Measurements from ENCODE around the gene AMIGO2. TPM values are rescaled to one million over a fixed set of nuclear protein-coding genes. Genes with fewer than 3 reads are reported as not detected.

Gene AMIGO2
- total RNA-seq, 1 experiment from 2014 or later, result 8.6 TPM

GRCh38 chr12:47095446-47096236 lies 15.9 kb upstream of the AMIGO2 start:
- no peaks in the 10 kb centered on the region for H3K27me3 Mint-ChIP-seq (ENCODE audit: low read depth)

More at GRCh38 chr12:47095446-47096236, 15.9 kb upstream of the AMIGO2 start:
- Histone ChIP-seq H3K27me3 (ENCODE audit: insufficient read depth, low read length) (no peaks in the 10 kb centered on the region), H3K18ac (ENCODE audit: insufficient read length, low read depth, low read length) (no peak overlapping the region), H2AK5ac (ENCODE audit: insufficient read length, low read length) (no peak overlapping the region), H2BK120ac (ENCODE audit: low read depth, low read length, poor library complexity, severe bottlenecking) (no peak overlapping the region), H4K5ac (ENCODE audit: insufficient read length, low read depth, low read length) (no peak overlapping the region), H2BK12ac (ENCODE audit: insufficient read length, low read depth, low read length) (no peak overlapping the region), H3K4me1 (ENCODE audit: insufficient read depth, low read length) (no peaks in the 10 kb centered on the region), H3K23me2 (ENCODE audit: insufficient read length, low read depth, low read length, poor library complexity, severe bottlenecking) (no peaks in the 10 kb centered on the region), H3K79me2 (ENCODE audit: insufficient read depth, low read length) (no peaks in the 10 kb centered on the region), H3T11ph (ENCODE audit: low read length) (no peak overlapping the region), H3K27ac (ENCODE audit: insufficient read length, low read depth, low read length) (no peak overlapping the region), H2BK5ac (ENCODE audit: insufficient read length, low read length) (no peak overlapping the region), H3K4me2 (ENCODE audit: insufficient read depth, insufficient read length, low read length) (no peak overlapping the region), H2AFZ (ENCODE audit: low read length) (no peak overlapping the region), H3K9me3 (ENCODE audit: control insufficient read depth, low read depth, low read length) (no peaks in the 10 kb centered on the region), H3K4ac (ENCODE audit: low read depth, low read length) (no peak overlapping the region), H2BK15ac (ENCODE audit: low read depth, low read length) (no peak overlapping the region), H4K20me1 (ENCODE audit: control insufficient read depth, insufficient read depth, insufficient read length) (no peaks in the 10 kb centered on the region), H4K91ac (ENCODE audit: insufficient read length, low read depth, low read length) (no peak overlapping the region), H3K23ac (ENCODE audit: insufficient read length, low read depth, low read length) (no peak overlapping the region), H2BK20ac (ENCODE audit: low read depth, low read length, poor library complexity, severe bottlenecking) (no peak overlapping the region), H4K8ac (replicated peaks; ENCODE audit: insufficient read length, low read depth, low read length) (no peak overlapping the region), H3K9ac (ENCODE audit: extremely low read depth, insufficient read length, low read length) (no peak overlapping the region), H3K14ac (ENCODE audit: insufficient read depth, low read length) (no peak overlapping the region), H3K56ac (ENCODE audit: insufficient read length, low read depth, low read length) (no peak overlapping the region), H3K79me1 (ENCODE audit: insufficient read depth, low read depth, low read length, poor library complexity, severe bottlenecking) (no peaks in the 10 kb centered on the region)
- Mint-ChIP-seq H3K36me3 (ENCODE audit: insufficient read depth in 1 of 3, low read depth in 3 of 3) (no peaks in the 10 kb centered on the region), H3K27ac (no peak overlapping the region), H3K4me3 (no peak overlapping the region), H3K9me3 (no peaks in the 10 kb centered on the region), H3K4me1 (peaks cover 5 to 10% of the 10 kb centered on the region in 2 experiments; a peak in 3 of 4 replicates)
- no peak for DNase-seq
- no peak for TF ChIP-seq CTCF (conservative IDR thresholded peaks at IDR 0.05)
- no CpG with 5 or more reads among the region's 3 CpGs for WGBS (ENCODE audit: extremely low coverage, insufficient read length, low lambda C conversion rate)
